ENCODE measurements around the gene SMYD3. TPM values are rescaled to one million over a fixed set of nuclear protein-coding genes. Genes with fewer than 3 reads are reported as not detected.
A peak's percentile ranks its signal among the peaks of the same experiment; 100 is the strongest.

Gene SMYD3
- total RNA-seq, 1 donor from 2014 or later: 34.9 TPM

DNA sequence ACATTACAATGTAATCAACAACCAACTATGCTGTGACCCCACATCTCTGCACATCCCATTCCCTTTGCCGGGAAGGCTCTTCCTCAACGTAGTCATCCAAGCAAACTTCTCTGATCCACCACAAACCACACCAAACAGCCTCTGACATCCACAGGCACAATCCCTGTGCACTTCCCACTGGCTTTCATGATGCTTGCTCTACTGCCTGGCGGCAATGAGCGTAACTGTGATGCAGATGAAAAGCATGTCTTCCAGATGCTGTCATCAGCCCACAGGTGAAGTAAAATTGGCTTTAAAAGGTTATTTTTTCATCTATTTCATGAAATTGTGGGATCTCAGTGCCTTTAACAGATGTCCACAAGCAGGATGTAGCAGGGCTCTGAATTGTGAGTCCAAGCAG is 635.2 kb downstream of the SMYD3 start:
- peaks cover 70% of the 10 kb centered on the region for H3K4me1 Mint-ChIP-seq
- H3K27me3 Mint-ChIP-seq (ENCODE audit: low read depth): no peaks in the 10 kb centered on the region
- H3K4me3 Mint-ChIP-seq: no peak overlapping the region
- TF ChIP-seq, protein P1, sequence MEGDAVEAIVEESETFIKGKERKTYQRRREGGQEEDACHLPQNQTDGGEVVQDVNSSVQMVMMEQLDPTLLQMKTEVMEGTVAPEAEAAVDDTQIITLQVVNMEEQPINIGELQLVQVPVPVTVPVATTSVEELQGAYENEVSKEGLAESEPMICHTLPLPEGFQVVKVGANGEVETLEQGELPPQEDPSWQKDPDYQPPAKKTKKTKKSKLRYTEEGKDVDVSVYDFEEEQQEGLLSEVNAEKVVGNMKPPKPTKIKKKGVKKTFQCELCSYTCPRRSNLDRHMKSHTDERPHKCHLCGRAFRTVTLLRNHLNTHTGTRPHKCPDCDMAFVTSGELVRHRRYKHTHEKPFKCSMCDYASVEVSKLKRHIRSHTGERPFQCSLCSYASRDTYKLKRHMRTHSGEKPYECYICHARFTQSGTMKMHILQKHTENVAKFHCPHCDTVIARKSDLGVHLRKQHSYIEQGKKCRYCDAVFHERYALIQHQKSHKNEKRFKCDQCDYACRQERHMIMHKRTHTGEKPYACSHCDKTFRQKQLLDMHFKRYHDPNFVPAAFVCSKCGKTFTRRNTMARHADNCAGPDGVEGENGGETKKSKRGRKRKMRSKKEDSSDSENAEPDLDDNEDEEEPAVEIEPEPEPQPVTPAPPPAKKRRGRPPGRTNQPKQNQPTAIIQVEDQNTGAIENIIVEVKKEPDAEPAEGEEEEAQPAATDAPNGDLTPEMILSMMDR (IDR thresholded peaks at IDR 0.05; ENCODE audit: unreplicated experiment): no peak
- H3K9me3 Mint-ChIP-seq: no peaks in the 10 kb centered on the region
- no peak for DNase-seq (ENCODE audit: low spot score in 2 of 2, unreplicated experiment in 2 of 2)
- peak overlapping the region; percentile 65 for H3K27ac Mint-ChIP-seq
- no peaks in the 10 kb centered on the region for H3K36me3 Mint-ChIP-seq

DNA sequence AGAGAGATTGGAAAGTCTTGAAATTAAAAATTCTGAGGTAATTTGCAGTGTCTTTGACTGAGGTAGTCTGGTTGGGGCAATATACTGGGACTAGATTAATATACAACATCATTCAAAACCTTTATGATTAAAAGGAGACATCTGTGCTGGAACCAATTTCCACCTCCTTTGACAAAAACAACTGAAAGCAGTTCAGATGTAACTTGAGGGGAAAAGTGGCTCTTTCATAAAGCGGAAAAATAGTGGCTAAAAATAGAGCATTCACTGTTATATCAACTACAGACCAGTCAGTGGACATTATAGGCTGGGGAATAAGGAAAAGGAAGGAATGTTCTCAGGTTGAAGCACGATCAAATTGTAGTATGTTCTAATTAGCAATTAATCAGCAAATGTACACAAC is 635.9 kb downstream of the SMYD3 start:
- no peak for DNase-seq (ENCODE audit: low spot score in 2 of 2, unreplicated experiment in 2 of 2)
- H3K27ac Mint-ChIP-seq: peak overlapping the region; percentile 72

DNA sequence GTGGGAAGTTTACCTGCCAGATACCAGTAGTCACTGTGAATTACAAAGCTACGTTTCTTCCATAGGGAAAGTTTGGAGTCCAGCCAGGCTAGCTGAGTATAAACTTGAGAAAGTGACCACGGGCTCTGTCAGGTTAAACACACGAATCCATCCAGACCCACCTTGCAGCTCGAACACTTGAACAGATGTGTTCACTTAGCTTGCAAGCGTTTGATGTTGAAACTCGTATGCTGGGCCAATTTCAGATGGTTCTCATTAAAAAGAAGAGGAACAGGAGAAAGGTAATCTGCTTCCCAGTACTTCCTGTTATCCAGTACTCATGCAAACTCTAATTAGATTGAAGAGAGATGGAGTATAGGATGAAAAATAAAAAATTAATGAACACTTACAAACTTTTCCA is 636.4 kb downstream of the SMYD3 start:
- TF ChIP-seq, protein P1 (IDR thresholded peaks at IDR 0.05; ENCODE audit: unreplicated experiment): no peak
- no peak for DNase-seq (ENCODE audit: low spot score in 2 of 2, unreplicated experiment in 2 of 2)
- H3K27ac Mint-ChIP-seq: peak overlapping the region; percentile 72
- no peak overlapping the region for H3K4me3 Mint-ChIP-seq
- peaks cover 58% of the 10 kb centered on the region for H3K4me1 Mint-ChIP-seq
- no peaks in the 10 kb centered on the region for H3K27me3 Mint-ChIP-seq (ENCODE audit: low read depth)
- no peaks in the 10 kb centered on the region for H3K36me3 Mint-ChIP-seq
- no peaks in the 10 kb centered on the region for H3K9me3 Mint-ChIP-seq

More for the DNA sequence above, 635.9 kb downstream of the SMYD3 start:
- H3K4me1 Mint-ChIP-seq: peaks cover 63% of the 10 kb centered on the region
- no peaks in the 10 kb centered on the region for H3K9me3 Mint-ChIP-seq
- H3K4me3 Mint-ChIP-seq: no peak overlapping the region
- TF ChIP-seq, protein P1 (IDR thresholded peaks at IDR 0.05; ENCODE audit: unreplicated experiment): no peak
- H3K27me3 Mint-ChIP-seq (ENCODE audit: low read depth): no peaks in the 10 kb centered on the region
- no peaks in the 10 kb centered on the region for H3K36me3 Mint-ChIP-seq

DNA sequence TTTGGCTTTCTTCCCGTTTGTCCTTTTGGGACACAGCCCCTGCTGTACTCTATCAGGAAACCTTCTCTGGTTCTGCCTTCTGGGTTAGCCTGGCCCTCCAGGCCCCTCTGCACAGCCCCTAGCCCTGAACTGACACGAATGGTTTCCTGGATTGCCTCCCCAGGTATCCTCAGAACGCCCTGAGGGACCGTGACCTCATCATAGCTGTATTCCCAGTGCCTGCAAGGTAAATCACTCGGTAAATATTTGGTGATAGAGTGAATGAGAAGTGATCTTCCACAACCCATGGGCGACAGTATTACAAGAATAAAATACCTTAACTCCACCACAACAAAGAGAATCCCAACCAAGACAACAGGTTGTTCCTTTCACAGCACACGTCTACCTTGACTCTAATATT is 637.2 kb downstream of the SMYD3 start:
- Mint-ChIP-seq H3K27ac (peak overlapping the region; percentile 52), H3K4me3 (no peak overlapping the region), H3K36me3 (no peaks in the 10 kb centered on the region), H3K27me3 (ENCODE audit: low read depth) (no peaks in the 10 kb centered on the region), H3K9me3 (no peaks in the 10 kb centered on the region), H3K4me1 (peaks cover 50% of the 10 kb centered on the region)
- TF ChIP-seq, protein P1 (IDR thresholded peaks at IDR 0.05; ENCODE audit: unreplicated experiment): no peak
- DNase-seq (ENCODE audit: low spot score in 2 of 2, unreplicated experiment in 2 of 2): no peak

DNA sequence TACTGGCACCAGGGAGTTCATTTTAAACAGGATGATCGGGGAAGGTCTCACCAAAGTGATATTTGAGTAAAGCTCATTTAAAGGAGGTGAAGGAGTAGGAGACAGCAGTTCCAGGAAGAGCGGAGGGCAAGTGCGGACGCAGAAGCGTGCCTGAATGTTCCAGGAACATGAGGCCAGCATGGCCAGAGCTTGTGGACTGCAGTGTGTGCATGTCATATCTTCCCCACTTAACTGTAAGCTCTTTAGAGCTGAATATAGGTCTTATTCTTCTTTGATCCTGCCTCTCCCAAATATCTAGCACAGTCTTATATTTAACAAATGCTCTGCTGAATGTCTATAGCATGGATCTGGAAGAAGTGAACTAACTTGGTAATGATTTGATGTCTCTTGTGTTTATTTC is 639.3 kb downstream of the SMYD3 start:
- Mint-ChIP-seq H3K9me3 (no peaks in the 10 kb centered on the region), H3K36me3 (peaks cover 5% of the 10 kb centered on the region), H3K4me3 (no peak overlapping the region), H3K27ac (no peak overlapping the region), H3K4me1 (peaks cover 32% of the 10 kb centered on the region), H3K27me3 (ENCODE audit: low read depth) (no peaks in the 10 kb centered on the region)
- TF ChIP-seq, protein P1 (IDR thresholded peaks at IDR 0.05; ENCODE audit: unreplicated experiment): no peak
- no peak for DNase-seq (ENCODE audit: low spot score in 2 of 2, unreplicated experiment in 2 of 2)

DNA sequence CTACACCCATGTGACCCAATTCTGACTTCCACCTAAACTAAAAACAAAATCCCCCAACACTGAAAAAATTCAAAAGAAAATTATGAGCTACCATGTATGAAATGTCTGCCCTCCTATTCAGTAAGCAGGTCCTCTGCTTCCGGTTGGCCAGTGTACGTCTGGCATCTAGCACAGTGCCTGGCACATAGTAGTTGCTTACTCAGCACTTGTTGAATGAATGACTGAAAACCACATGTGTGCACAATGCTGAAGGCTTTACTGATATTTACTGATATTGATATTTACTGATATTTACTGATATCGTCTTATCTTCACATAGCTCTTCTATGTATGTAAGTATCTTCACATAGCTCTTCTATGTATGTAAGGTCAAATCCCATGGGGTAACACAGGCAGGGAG is 642.2 kb downstream of the SMYD3 start:
- Mint-ChIP-seq H3K27ac (no peak overlapping the region), H3K27me3 (ENCODE audit: low read depth) (no peaks in the 10 kb centered on the region), H3K4me3 (no peak overlapping the region), H3K4me1 (peaks cover 24% of the 10 kb centered on the region), H3K9me3 (no peaks in the 10 kb centered on the region), H3K36me3 (peaks cover 5% of the 10 kb centered on the region)
- TF ChIP-seq, protein P1 (IDR thresholded peaks at IDR 0.05; ENCODE audit: unreplicated experiment): no peak
- DNase-seq (ENCODE audit: low spot score in 2 of 2, unreplicated experiment in 2 of 2): no peak

Measured in mesothelial cell of epicardium (in vitro differentiated cells).